ENCODE data around the gene DIO3.

DNA sequence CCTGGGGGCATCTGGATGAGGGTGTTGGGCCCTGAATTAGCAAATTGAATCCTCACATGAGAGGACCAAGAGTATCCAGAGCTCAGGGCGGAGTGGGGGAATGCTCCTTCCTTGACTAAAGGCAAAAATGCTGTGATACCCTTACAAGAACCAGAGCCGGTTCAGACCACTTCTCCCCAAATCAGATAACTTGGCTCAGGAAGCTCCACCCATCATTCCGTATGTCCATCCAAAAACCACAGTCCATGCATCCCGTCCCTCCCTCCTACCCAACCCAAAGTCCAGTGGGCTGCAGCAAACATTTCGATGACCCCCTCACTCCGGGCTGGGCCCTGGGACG is 22.4 kb downstream of the DIO3 start:
- TF ChIP-seq, protein P1, sequence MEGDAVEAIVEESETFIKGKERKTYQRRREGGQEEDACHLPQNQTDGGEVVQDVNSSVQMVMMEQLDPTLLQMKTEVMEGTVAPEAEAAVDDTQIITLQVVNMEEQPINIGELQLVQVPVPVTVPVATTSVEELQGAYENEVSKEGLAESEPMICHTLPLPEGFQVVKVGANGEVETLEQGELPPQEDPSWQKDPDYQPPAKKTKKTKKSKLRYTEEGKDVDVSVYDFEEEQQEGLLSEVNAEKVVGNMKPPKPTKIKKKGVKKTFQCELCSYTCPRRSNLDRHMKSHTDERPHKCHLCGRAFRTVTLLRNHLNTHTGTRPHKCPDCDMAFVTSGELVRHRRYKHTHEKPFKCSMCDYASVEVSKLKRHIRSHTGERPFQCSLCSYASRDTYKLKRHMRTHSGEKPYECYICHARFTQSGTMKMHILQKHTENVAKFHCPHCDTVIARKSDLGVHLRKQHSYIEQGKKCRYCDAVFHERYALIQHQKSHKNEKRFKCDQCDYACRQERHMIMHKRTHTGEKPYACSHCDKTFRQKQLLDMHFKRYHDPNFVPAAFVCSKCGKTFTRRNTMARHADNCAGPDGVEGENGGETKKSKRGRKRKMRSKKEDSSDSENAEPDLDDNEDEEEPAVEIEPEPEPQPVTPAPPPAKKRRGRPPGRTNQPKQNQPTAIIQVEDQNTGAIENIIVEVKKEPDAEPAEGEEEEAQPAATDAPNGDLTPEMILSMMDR (IDR thresholded peaks at IDR 0.05): no peak
- TF ChIP-seq EP300 (IDR thresholded peaks at IDR 0.05) (no peak), POLR2AphosphoS5 (IDR thresholded peaks at IDR 0.05) (no peak)
